HFF-Myc (cell line): ENCODE results near the gene LBH.

Experiments used
- DNase-seq: peaks from one replicate; pipeline ENCODE4 v3.0.0-alpha.2; 2011; ENCODE audit warnings: low read depth; ENCODE audit errors: extremely low read depth
- H3K4me3 ChIP-seq: replicated peaks from 2 replicates; pipeline ENCODE4 v1.5.1; 2011; ENCODE audit warnings: low read depth, mild to moderate bottlenecking, control low read depth, low read length
- TF ChIP-seq, protein P1 (sequence below): IDR thresholded peaks from 2 replicates; pipeline ENCODE4 v1.5.1; 2012; ENCODE audit warnings: mild to moderate bottlenecking, low read depth, low read length, control low read depth; ENCODE audit errors: missing control alignments

The LBH gene

DNA sequence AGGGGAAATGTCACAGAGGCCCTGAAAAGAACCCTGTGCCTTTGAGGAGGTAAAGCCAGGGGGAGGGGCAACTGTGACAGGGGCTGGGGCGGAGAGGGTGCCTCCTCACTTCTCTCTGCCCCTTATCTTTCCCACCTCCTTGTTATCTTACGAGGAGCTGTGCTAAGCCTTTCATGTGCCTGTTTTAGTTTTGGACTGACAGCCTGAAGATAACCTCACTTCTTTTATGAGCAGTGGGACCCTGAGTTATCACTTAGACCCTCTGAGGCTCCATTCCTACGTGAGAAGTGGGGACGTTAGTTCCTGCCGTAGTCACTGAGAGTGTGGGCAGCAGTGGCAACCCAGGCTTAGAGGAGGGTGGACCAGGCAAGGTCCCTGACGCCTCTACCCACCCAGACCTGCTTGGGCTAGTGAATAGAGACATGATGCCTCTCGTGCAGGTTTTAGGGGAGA lies 39.5 kb upstream of the LBH start:
- no peak for DNase-seq
- no peak overlapping the region for H3K4me3 ChIP-seq
- TF ChIP-seq, protein P1, sequence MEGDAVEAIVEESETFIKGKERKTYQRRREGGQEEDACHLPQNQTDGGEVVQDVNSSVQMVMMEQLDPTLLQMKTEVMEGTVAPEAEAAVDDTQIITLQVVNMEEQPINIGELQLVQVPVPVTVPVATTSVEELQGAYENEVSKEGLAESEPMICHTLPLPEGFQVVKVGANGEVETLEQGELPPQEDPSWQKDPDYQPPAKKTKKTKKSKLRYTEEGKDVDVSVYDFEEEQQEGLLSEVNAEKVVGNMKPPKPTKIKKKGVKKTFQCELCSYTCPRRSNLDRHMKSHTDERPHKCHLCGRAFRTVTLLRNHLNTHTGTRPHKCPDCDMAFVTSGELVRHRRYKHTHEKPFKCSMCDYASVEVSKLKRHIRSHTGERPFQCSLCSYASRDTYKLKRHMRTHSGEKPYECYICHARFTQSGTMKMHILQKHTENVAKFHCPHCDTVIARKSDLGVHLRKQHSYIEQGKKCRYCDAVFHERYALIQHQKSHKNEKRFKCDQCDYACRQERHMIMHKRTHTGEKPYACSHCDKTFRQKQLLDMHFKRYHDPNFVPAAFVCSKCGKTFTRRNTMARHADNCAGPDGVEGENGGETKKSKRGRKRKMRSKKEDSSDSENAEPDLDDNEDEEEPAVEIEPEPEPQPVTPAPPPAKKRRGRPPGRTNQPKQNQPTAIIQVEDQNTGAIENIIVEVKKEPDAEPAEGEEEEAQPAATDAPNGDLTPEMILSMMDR = no peak

DNA sequence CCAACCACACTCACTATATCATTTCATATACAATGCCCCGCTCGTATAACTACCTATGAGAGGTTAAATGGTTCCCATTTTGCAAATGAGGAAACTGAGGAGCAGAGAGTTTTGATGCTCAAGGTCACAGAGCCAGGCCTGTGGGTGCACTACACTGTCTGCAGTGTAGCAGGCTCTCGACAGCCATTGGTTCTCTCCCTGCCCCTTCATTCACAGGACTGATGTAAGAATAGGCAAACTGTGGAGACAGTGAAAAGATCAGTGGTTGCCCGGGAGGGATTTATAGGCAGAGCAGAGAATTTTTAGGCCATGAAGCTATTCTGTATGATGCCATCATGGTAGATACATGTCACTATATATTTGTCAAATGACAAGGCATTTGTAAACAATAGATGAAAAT lies 39.0 kb upstream of the LBH start:
- no peak for DNase-seq
- TF ChIP-seq, protein P1 = no peak

DNA sequence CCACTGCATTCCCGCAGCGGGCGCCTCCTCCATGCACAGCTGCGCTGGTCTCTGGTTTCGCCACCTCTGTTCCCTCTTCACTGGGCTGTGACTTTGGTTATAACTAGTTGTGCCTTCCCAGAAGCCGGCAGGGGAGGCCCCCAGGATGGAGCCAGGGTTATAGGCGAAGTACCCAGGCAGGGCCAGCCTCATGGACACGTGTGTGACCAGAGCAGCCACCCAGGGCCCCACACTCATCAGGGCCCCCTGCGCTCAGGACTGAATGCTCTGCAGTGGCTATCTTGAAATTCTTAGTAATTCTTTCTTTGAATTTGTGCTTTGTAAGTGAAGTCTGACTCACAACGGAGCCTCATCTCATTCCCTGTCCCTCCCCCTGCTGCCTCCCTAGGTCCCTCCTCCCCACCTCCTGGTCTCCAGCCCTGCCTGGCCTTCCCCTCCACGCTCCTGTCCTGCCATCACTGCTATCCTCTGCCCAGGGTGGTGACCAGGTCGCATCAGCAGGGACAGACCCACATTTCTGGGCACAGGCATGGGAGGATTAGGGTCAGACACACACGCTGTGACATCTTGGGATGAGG lies 38.1 kb upstream of the LBH start:
- H3K4me3 ChIP-seq = no peak overlapping the region

More for the DNA sequence above, 39.0 kb upstream of the LBH start:
- H3K4me3 ChIP-seq = no peak overlapping the region

DNA sequence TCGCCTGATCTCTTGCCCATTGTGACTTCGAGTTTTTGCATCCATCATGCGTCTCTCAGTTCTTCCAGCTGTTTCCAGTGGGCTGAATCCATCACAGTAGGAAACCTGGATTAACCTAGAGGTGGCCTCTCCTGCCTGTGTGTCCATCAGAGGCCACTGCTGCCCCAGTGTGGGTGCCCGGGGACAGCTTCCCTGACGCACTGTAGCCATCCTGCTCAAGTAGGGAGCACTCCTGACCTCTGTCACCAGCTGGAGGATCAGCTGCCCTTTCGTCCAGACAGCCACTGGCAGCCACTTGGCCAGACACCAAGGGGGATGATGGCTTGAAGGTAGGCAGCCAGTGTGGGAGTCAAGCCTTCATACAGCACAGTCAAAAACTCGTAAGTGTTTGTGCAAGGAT lies 36.9 kb upstream of the LBH start:
- no peak overlapping the region for H3K4me3 ChIP-seq
- no peak for DNase-seq
- TF ChIP-seq, protein P1 = no peak

More for the DNA sequence above, 38.1 kb upstream of the LBH start:
- TF ChIP-seq, protein P1 = no peak
- DNase-seq = no peak

DNA sequence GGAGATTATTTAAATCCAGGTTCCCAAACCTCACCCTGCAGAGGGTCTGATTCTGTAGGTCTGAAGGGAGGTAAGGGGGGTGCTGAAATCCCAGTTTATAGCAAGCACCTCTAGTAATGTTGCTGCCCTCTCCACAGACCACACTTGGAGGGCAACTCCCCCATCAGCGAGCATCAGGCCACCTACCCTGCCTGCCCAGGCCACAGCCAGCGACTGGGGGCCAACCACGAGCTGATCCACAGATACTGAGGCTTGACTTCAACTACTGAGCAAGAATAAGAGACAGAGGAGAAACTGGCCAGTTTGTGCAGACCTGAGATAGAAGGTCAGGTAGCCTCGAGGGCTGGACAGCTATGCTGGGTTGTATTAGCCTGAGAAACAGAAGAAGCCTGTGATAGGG lies 36.3 kb upstream of the LBH start:
- DNase-seq = no peak

DNA sequence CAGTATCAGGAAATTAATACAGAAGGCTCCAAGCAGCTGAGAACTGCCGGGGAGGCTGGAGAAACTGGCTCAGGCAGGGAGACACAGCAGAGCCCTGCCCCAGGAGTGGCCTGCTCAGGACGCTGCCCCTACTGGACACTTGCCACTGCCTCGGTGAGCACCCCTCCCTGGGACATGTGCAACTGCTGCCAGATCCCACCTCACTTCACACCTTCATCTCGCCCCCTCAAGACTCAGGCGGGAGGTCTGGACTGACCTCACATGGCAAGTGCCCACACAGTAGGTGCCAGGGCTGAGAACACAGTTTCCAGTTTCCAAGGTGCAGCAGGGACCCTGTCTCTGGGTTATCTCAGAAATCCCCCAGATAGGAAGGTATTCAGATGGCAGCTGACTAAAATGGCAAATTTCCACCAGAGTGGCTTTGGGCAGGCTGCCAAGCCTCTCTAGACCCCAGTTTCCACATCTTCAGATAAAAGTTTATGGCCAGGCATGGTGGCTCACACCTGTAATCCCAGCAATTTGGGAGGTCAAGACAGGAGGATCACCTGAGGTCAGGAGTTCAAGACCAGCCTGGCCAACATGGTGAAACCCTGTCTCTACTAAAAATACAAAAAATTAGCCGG lies 33.7 kb upstream of the LBH start:
- DNase-seq = no peak
- TF ChIP-seq, protein P1 = no peak
- no peak overlapping the region for H3K4me3 ChIP-seq

More for the DNA sequence above, 36.3 kb upstream of the LBH start:
- no peak overlapping the region for H3K4me3 ChIP-seq
- TF ChIP-seq, protein P1 = no peak
